ENCODE measurements around the gene ZNHIT6.

DNA sequence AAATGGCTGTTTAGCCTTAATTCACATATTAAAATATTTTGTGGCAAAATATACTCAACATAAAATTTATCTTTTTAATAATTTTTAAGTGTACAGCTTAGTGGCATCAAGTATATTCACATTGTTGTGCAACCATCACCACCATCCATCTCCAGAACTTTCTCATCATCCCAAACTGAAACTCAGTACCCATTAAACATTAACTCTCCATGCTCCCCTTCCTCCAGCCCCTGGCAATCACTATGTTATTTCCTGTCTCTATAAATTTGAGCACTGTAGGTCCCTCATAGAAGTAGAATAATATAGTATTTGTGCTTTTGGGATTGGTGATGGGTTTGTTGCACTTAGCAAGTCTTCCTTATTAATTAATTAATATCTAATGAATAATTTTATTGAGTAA, 98.3 kb downstream of the ZNHIT6 start:
- TF ChIP-seq, protein P1, sequence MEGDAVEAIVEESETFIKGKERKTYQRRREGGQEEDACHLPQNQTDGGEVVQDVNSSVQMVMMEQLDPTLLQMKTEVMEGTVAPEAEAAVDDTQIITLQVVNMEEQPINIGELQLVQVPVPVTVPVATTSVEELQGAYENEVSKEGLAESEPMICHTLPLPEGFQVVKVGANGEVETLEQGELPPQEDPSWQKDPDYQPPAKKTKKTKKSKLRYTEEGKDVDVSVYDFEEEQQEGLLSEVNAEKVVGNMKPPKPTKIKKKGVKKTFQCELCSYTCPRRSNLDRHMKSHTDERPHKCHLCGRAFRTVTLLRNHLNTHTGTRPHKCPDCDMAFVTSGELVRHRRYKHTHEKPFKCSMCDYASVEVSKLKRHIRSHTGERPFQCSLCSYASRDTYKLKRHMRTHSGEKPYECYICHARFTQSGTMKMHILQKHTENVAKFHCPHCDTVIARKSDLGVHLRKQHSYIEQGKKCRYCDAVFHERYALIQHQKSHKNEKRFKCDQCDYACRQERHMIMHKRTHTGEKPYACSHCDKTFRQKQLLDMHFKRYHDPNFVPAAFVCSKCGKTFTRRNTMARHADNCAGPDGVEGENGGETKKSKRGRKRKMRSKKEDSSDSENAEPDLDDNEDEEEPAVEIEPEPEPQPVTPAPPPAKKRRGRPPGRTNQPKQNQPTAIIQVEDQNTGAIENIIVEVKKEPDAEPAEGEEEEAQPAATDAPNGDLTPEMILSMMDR (IDR thresholded peaks at IDR 0.05; ENCODE audit: insufficient read depth, low read depth, low read length): no peak
- no peak for TF ChIP-seq EZH2 (IDR thresholded peaks at IDR 0.05; ENCODE audit: insufficient read depth, low read length)

All from astrocyte (in vitro differentiated cells and primary cell).